Neural cell (in vitro differentiated cells): ENCODE data around the gene USP12. TPM values are rescaled to one million over a fixed set of nuclear protein-coding genes. Genes with fewer than 3 reads are reported as not detected.

Experiments
- H2AFZ ChIP-seq: fragments of 200-600, 300-800 bp; sonication (generic), shearing (Covaris generic); 2 replicates; pipeline ENCODE4 v1.6.0; 2014; ENCODE audit warnings: low read depth, mild to moderate bottlenecking, antibody characterized with exemption, low read length, moderate library complexity
- H3F3A ChIP-seq: fragments of 200-600 bp; shearing (Covaris generic); 2 replicates; pipeline ENCODE4 v1.6.1; 2016; ENCODE audit warnings: mild to moderate bottlenecking, moderate library complexity, mixed read lengths, antibody characterized with exemption, low read length; ENCODE audit not compliant: insufficient read depth, poor library complexity, severe bottlenecking
- H3K27ac ChIP-seq: fragments of 200-600, 300-800 bp; sonication (generic), shearing (Covaris generic); 2 replicates; pipeline ENCODE4 v1.5.1; 2014; ENCODE audit warnings: mild to moderate bottlenecking, low read length, moderate library complexity
- H3K27me3 ChIP-seq: fragments of 300-800, 200-600 bp; sonication (generic), shearing (Covaris generic); 2 replicates; pipeline ENCODE4 v1.6.0; 2014; ENCODE audit warnings: mild to moderate bottlenecking, low read depth, low read length, moderate library complexity; ENCODE audit not compliant: insufficient read depth
- H3K36me3 ChIP-seq: fragments of 300-800, 200-600 bp; sonication (generic), shearing (Covaris generic); 2 replicates; pipeline ENCODE4 v1.5.1; 2014; ENCODE audit warnings: mild to moderate bottlenecking, antibody characterized with exemption, low read length, moderate library complexity; ENCODE audit not compliant: insufficient read depth
- H3K4me2 ChIP-seq: fragments of 300-800, 200-600 bp; sonication (generic), shearing (Covaris generic); 2 replicates; pipeline ENCODE4 v1.6.0; 2014; ENCODE audit warnings: mild to moderate bottlenecking, low read length
- H3K4me3 ChIP-seq: fragments of 300-800, 200-600 bp; sonication (generic), shearing (Covaris generic); 2 replicates; pipeline ENCODE4 v1.5.1; 2014; ENCODE audit warnings: mild to moderate bottlenecking, low read length, moderate library complexity
- H3K79me2 ChIP-seq: fragments of 200-600 bp; shearing (Covaris generic); replicated peaks from 2 replicates; pipeline ENCODE4 v1.6.0; 2014; ENCODE audit warnings: mild to moderate bottlenecking, low read length, moderate library complexity; ENCODE audit not compliant: insufficient read depth
- H3K9ac ChIP-seq: fragments of 300-800, 200-600 bp; sonication (generic), shearing (Covaris generic); 2 replicates; pipeline ENCODE4 v1.6.1; 2016; ENCODE audit warnings: mild to moderate bottlenecking, low read length, mixed read lengths
- H3K9me2 ChIP-seq: fragments of 200-600 bp; shearing (Covaris generic); 2 replicates; pipeline ENCODE4 v1.6.1; 2016; ENCODE audit warnings: mild to moderate bottlenecking, low read length, mixed read lengths; ENCODE audit not compliant: insufficient read depth
- H3K9me3 ChIP-seq: fragments of 200-600, 300-800 bp; sonication (generic), shearing (Covaris generic); 2 replicates; pipeline ENCODE4 v1.6.1; 2016; ENCODE audit warnings: mild to moderate bottlenecking, mixed run types, low read length, moderate library complexity, mixed read lengths
- H4K20me1 ChIP-seq: fragments of 200-600 bp; shearing (Covaris generic); 2 replicates; pipeline ENCODE4 v1.6.1; 2016; ENCODE audit warnings: mild to moderate bottlenecking, mixed run types; ENCODE audit not compliant: insufficient read depth
- EP300 ChIP-seq: fragments of 450-650 bp; conservative IDR thresholded peaks from 2 replicates; pipeline ENCODE4 v1.6.1; 2014; ENCODE audit warnings: antibody characterized with exemption, mild to moderate bottlenecking, moderate library complexity; ENCODE audit not compliant: poor library complexity, severe bottlenecking
- EZH2 ChIP-seq: fragments of 200-600, 300-800 bp; shearing (Covaris generic), sonication (generic); IDR thresholded peaks from 2 replicates; pipeline ENCODE4 v1.6.1; 2014; ENCODE audit warnings: antibody characterized with exemption, low read length, borderline replicate concordance, mild to moderate bottlenecking; ENCODE audit not compliant: insufficient read depth, poor library complexity, severe bottlenecking
- MXI1 ChIP-seq: fragments of 450-650 bp; conservative IDR thresholded peaks from 2 replicates; pipeline ENCODE4 v1.6.1; 2014; ENCODE audit warnings: antibody characterized with exemption, mild to moderate bottlenecking; ENCODE audit not compliant: poor library complexity, severe bottlenecking
- POLR2AphosphoS5 ChIP-seq: IDR thresholded peaks from 2 replicates; pipeline ENCODE4 v1.6.1; 2012
- RAD21 ChIP-seq: fragments of 450-650 bp; conservative IDR thresholded peaks from 2 replicates; pipeline ENCODE4 v1.6.1; 2014; ENCODE audit warnings: antibody characterized with exemption, mild to moderate bottlenecking, moderate library complexity
- SMC3 ChIP-seq: fragments of 450-650 bp; conservative IDR thresholded peaks from 2 replicates; pipeline ENCODE4 v1.6.1; 2014; ENCODE audit warnings: antibody characterized with exemption, mild to moderate bottlenecking, moderate library complexity; ENCODE audit not compliant: poor library complexity
- TAF1 ChIP-seq: IDR thresholded peaks from 2 replicates; pipeline ENCODE4 v1.6.1; 2012; ENCODE audit warnings: low read depth
- polyA plus RNA-seq: library from polyadenylated mRNA; depleted of rRNA; stranded (reverse); fragments of >200 nt; gene quantifications from 2 replicates; pipeline ENCODE4 v1.2.3, GENCODE V29; 2014
- TF ChIP-seq, protein P1 (sequence below): fragments of 450-650 bp; IDR thresholded peaks from 2 replicates; pipeline ENCODE4 v1.5.1; 2014; ENCODE audit warnings: antibody characterized with exemption, mild to moderate bottlenecking, moderate library complexity; ENCODE audit not compliant: poor library complexity, severe bottlenecking
- TF ChIP-seq, protein P2 (sequence below): IDR thresholded peaks from 2 replicates; pipeline ENCODE4 v1.6.1; 2012; ENCODE audit warnings: borderline replicate concordance

USP12 gene
- polyA plus RNA-seq, 1 donor from 2014 or later, result 26.2 TPM

DNA sequence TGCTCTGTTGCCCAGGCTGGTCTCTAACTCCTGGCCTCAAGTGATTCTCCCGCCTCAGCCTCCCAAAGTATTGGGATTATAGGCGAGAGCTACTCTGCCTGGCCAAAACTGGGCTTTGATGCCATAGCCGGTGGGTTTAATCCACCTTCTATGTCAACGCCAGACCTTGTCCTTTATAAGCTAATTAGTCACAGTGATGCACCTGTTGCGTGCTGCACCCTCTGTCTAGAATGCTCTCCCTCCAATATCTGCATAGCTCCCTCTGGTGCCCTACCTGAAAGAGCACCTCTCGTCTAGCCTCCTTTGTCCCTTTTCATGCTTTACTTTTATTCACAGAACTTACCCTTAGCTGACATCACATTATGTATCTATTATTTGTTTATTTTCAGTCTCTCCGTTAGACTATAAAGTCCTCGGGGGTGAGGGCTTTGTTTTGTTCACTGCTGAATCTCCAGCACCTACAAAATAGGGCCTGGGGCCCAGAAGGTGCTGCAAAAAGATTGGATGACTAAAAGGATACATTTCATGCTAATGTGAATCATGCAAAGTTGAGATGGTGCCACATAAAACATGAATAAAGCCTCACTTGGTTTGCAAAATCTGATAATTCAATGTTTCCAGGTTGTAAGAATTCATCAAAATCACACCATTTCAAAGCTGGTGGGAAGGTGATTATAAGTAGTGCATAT lies 148.1 kb downstream of the USP12 start:
- Histone ChIP-seq H3K79me2 (no peaks in the 10 kb centered on the region), H3K9me2 (no peaks in the 10 kb centered on the region), H3K36me3 (no peaks in the 10 kb centered on the region), H3F3A (no peaks in the 10 kb centered on the region), H3K9ac (no peak overlapping the region), H4K20me1 (no peaks in the 10 kb centered on the region), H2AFZ (no peak overlapping the region), H3K4me2 (no peak overlapping the region), H3K27ac (no peak overlapping the region), H3K9me3 (no peaks in the 10 kb centered on the region), H3K27me3 (no peaks in the 10 kb centered on the region), H3K4me3 (no peak overlapping the region)
- no peak for TF ChIP-seq SMC3
- TF ChIP-seq, protein P1, sequence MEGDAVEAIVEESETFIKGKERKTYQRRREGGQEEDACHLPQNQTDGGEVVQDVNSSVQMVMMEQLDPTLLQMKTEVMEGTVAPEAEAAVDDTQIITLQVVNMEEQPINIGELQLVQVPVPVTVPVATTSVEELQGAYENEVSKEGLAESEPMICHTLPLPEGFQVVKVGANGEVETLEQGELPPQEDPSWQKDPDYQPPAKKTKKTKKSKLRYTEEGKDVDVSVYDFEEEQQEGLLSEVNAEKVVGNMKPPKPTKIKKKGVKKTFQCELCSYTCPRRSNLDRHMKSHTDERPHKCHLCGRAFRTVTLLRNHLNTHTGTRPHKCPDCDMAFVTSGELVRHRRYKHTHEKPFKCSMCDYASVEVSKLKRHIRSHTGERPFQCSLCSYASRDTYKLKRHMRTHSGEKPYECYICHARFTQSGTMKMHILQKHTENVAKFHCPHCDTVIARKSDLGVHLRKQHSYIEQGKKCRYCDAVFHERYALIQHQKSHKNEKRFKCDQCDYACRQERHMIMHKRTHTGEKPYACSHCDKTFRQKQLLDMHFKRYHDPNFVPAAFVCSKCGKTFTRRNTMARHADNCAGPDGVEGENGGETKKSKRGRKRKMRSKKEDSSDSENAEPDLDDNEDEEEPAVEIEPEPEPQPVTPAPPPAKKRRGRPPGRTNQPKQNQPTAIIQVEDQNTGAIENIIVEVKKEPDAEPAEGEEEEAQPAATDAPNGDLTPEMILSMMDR, result no peak
- TF ChIP-seq POLR2AphosphoS5, result no peak
- TF ChIP-seq, protein P2, sequence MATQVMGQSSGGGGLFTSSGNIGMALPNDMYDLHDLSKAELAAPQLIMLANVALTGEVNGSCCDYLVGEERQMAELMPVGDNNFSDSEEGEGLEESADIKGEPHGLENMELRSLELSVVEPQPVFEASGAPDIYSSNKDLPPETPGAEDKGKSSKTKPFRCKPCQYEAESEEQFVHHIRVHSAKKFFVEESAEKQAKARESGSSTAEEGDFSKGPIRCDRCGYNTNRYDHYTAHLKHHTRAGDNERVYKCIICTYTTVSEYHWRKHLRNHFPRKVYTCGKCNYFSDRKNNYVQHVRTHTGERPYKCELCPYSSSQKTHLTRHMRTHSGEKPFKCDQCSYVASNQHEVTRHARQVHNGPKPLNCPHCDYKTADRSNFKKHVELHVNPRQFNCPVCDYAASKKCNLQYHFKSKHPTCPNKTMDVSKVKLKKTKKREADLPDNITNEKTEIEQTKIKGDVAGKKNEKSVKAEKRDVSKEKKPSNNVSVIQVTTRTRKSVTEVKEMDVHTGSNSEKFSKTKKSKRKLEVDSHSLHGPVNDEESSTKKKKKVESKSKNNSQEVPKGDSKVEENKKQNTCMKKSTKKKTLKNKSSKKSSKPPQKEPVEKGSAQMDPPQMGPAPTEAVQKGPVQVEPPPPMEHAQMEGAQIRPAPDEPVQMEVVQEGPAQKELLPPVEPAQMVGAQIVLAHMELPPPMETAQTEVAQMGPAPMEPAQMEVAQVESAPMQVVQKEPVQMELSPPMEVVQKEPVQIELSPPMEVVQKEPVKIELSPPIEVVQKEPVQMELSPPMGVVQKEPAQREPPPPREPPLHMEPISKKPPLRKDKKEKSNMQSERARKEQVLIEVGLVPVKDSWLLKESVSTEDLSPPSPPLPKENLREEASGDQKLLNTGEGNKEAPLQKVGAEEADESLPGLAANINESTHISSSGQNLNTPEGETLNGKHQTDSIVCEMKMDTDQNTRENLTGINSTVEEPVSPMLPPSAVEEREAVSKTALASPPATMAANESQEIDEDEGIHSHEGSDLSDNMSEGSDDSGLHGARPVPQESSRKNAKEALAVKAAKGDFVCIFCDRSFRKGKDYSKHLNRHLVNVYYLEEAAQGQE, result no peak
- no peak for TF ChIP-seq EP300
- TF ChIP-seq RAD21, result no peak

DNA sequence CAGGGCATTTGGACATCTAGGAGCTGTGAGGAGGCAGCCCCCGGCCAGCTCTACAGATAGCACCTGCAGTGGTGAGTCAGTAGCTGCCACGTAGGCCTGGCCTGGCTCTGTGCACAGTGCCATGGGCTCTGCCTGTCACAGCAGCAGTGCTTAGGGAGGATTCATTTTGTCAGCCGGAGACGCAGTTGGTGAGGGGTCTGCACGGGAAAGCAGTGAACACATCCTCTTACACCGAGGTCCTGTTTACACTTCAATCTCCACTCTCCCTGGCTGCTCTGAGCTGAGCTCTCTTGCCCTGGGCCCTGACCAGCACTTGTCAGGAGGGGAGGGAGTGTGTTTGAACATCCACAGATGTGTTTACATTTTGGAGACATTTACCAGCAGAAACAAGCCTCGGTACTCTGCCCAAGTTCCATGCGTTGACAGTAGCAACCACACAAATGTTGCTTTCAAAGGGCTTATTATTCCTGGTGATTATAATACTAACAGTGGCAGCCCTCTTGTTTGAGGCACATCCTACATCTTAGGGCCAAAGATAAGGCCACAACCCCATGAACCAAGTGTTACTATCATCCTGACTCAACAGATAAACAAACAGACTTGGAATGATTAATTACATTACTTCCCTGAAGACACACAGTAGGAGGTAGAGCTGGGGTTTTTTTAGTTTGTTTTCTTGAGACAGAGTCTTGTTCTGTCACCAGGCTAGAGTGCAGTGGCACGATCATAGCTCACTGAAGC lies 148.9 kb downstream of the USP12 start:
- Histone ChIP-seq H4K20me1 (no peaks in the 10 kb centered on the region), H3K4me3 (no peak overlapping the region), H3K9ac (no peak overlapping the region), H3K79me2 (no peaks in the 10 kb centered on the region), H3K4me2 (no peak overlapping the region), H3K27ac (no peak overlapping the region), H3K9me3 (no peaks in the 10 kb centered on the region), H3K27me3 (no peaks in the 10 kb centered on the region), H3K36me3 (no peaks in the 10 kb centered on the region), H3F3A (no peaks in the 10 kb centered on the region), H3K9me2 (no peaks in the 10 kb centered on the region), H2AFZ (no peak overlapping the region)
- no peak for TF ChIP-seq EP300
- TF ChIP-seq TAF1, result no peak
- TF ChIP-seq, protein P1, result no peak
- no peak for TF ChIP-seq MXI1
- TF ChIP-seq, protein P2, result no peak
- TF ChIP-seq SMC3, result no peak
- TF ChIP-seq RAD21, result no peak
- no peak for TF ChIP-seq POLR2AphosphoS5
- TF ChIP-seq EZH2, result no peak
